GM06990 (cell line): ENCODE measurements around the gene CALML5.

Experiments
- DNase-seq: peaks from one replicate; pipeline ENCODE4 v3.0.0-alpha.2; 2011; ENCODE audit not compliant: insufficient read length; ENCODE audit errors: extremely low read depth
- H3K27me3 ChIP-seq: replicated peaks from 2 replicates; pipeline ENCODE4 v1.6.0; 2011; ENCODE audit warnings: low read length; ENCODE audit not compliant: control insufficient read depth, insufficient read depth
- H3K36me3 ChIP-seq: 2 replicates; pipeline ENCODE4 v1.5.1; 2011; ENCODE audit warnings: low read length; ENCODE audit not compliant: control insufficient read depth, insufficient read depth
- H3K4me3 ChIP-seq: replicated peaks from 2 replicates; pipeline ENCODE4 v1.5.1; 2011; ENCODE audit warnings: low read depth, mild to moderate bottlenecking, control low read depth, low read length
- CTCF ChIP-seq: IDR thresholded peaks from 2 replicates; pipeline ENCODE4 v1.5.1; 2011; ENCODE audit warnings: low read length, control low read depth, mild to moderate bottlenecking, inconsistent platforms; ENCODE audit not compliant: insufficient read depth, poor library complexity, severe bottlenecking

CALML5 gene

DNA sequence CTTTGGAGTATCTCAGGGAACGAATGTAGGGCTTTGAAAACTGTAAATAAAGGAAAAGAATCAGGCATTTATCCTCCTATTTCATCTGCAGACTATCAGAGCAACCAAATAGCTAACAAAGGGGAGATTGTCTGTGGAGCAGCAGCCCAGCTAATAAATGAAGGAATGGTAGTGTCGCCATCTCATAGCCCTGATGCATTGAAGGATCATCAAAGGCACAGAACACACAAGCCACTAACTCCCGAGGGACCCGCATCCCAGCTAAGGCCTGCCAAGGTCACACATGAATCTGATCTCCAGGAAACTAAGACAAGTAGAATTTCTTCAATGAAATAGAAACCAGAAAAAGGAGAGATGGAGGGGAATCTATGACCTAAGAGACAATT, 38.2 kb downstream of the CALML5 start:
- no peak overlapping the region for H3K4me3 ChIP-seq
- peaks cover 3% of the 10 kb centered on the region for H3K36me3 ChIP-seq
- H3K27me3 ChIP-seq, result no peaks in the 10 kb centered on the region
- no peak for DNase-seq
- no peak for TF ChIP-seq CTCF

DNA sequence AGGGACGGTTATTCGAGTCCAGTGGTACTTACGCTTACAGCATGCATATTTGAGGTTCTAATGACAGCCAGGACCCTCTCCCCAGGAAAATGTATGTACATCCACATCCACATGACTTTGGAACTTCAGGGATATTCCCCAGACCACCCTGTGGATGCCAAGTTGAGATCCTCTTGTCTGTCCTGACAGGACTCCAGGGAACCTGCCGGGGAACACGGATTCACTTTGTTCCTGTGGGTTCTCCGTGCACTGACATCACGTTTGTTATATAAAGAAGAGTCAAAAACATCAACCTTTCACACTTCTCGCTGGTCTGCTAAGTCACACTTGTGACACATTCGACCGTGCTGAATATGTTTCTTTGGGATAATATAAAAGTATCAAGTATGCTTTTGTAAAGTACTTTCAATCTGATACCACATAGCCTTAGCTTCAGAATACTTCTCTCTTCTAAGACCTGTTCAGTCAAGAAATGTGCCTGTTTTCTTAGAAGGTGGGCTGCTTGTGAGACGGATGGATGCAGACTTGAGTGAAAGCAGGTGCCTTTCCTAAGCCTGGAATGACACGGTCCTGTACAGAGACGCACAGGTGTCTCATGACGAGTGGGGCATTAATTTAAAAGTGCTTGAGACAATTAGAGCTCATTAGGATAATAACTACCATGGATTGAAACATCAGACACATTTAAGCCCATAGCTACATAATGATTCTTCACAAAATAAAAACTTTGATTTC, 38.7 kb downstream of the CALML5 start:
- Histone ChIP-seq H3K27me3 (no peaks in the 10 kb centered on the region), H3K36me3 (peaks cover 3% of the 10 kb centered on the region), H3K4me3 (no peak overlapping the region)
- no peak for TF ChIP-seq CTCF
- DNase-seq, result no peak

DNA sequence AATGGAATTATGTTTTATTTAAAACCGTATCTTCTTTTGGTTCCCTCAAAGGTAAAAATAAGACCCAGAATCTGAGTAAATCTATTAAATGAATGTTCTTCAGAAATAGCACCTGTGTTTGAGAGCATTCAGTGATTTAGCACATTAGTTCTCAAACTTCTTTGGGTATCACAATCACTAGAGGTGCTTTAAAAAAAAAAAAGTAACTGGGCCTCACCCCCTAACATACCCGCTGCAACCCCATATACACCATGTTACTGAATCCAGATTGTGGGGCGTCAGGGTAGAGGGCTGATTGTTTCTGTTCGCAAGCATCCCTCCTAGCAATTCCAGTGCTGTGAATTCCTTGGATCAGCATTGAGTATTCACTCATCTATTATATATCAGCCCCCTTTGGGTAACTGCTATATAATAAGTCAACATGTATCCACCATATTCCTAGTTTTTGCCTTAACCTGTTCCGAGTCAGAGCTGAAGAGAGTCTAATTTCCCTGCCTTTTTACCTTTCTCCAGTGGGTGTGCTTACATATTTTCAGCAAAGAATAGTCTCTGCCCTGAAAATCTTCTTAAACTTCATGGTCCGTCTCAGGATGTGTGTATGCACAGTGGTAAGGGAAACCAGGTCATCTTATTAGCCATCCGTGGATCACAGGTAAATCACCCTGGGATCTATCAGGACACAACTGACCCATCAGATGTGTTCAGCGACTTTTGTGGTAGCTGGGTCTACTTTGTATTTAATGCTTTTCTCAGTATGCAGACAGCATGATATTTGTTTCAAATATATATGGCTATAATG, 40.2 kb downstream of the CALML5 start:
- no peak for TF ChIP-seq CTCF
- no peak overlapping the region for H3K4me3 ChIP-seq
- no peaks in the 10 kb centered on the region for H3K27me3 ChIP-seq
- no peak for DNase-seq
- H3K36me3 ChIP-seq, result peaks cover 6% of the 10 kb centered on the region

DNA sequence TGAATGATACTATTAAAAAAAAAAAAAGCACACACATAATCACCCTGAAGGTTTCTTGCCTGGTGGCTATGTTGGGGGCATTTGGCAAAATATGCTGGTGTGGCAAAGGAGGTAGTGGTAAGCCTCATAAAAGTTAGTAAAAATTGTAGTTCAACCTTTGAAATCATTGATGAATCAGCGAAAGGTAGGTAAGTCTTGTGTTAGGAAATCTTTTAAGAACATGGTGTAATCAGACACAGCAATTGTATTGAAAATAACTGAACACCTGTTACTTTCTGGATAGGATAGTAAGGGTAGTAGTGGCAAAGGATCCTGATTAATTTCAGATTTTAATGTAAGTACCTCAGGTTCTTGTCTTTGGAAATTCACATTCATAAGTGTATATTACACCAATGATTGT, 40.9 kb downstream of the CALML5 start:
- DNase-seq, result no peak
- H3K36me3 ChIP-seq, result peaks cover 6% of the 10 kb centered on the region

DNA sequence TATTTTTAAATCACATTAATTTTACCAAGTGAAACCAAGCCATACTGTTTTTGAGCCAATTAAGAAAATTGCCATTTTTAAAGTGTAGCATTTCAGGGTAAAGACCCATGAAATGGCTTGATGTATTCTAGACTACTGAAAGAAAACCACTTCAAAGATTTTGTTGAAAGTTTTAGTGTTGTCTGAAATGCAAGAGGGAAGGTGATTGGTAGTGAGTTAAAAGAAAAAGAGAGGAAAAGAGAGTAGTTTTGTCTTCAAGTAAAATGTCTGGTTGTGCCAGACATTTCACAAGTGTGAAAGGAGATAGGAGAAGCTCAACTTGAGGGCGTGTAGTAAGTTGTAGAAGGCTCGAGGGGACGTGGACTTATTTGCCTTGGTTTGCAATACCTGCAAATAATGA, 41.6 kb downstream of the CALML5 start:
- H3K36me3 ChIP-seq, result peaks cover 6% of the 10 kb centered on the region
- DNase-seq, result no peak

More for the DNA sequence above, 40.9 kb downstream of the CALML5 start:
- Histone ChIP-seq H3K4me3 (no peak overlapping the region), H3K27me3 (no peaks in the 10 kb centered on the region)
- TF ChIP-seq CTCF, result no peak

More for the DNA sequence above, 41.6 kb downstream of the CALML5 start:
- Histone ChIP-seq H3K27me3 (no peaks in the 10 kb centered on the region), H3K4me3 (no peak overlapping the region)
- TF ChIP-seq CTCF, result no peak
